ENCODE results near the gene DDX10. TPM values are rescaled to one million over a fixed set of nuclear protein-coding genes. Genes with fewer than 3 reads are reported as not detected.

Gene DDX10
- total RNA-seq, 1 experiment from 2014 or later: 72.2 TPM

DNA sequence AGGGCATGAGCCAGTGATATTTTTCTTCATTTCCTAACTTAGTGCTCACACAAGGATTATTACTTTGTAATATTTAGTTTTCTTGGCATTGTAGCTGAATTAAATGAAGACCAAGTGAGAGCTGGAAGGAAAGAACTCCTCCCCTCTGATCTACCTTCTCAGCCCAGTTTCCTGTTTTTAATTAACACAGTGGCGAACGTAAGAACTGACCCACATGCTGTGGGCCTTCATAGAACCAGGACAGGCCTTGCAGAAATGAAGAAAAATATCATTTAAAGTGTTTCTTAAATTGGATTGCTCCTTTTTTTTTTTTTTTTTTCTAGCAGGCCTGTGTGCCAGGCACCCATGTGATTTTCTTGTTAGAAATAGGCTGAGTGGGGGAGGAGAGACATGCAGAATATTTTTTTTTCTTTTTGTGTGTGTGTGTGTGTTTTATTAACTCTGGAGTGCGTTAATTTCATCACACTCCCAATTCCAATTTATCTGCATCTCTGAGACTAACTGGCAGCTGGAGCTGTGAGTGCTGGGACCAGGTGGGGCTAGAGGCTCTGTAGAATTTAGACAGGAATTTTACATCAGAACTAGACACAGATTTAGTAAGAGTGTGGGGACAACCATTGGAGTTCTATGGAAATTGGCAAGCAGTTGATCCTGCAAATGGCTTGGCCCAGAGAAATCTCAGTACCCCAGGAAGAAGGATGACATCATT is 320.5 kb downstream of the DDX10 start:
- Histone ChIP-seq H3K27ac (ENCODE audit: low read depth, low read length, poor library complexity, severe bottlenecking) (no peak overlapping the region), H3K36me3 (ENCODE audit: insufficient read depth, low read length, poor library complexity, severe bottlenecking) (no peaks in the 10 kb centered on the region), H3K9me3 (ENCODE audit: low read depth, low read length, poor library complexity, severe bottlenecking) (no peaks in the 10 kb centered on the region), H3K27me3 (replicated peaks; ENCODE audit: insufficient read depth, low read depth, low read length, poor library complexity) (no peaks in the 10 kb centered on the region), H3K4me3 (ENCODE audit: low read depth, low read length, poor library complexity, severe bottlenecking) (no peak overlapping the region), H3K4me1 (ENCODE audit: insufficient read depth, low read length, poor library complexity, severe bottlenecking) (no peaks in the 10 kb centered on the region)
- ChIA-PET CTCF (no interaction called here), POLR2A (ENCODE audit: low non-redundant PET) (no interaction called here)
- peak; percentile 10 for DNase-seq (ENCODE audit: low spot score)
- no peak for TF ChIP-seq EZH2 (IDR thresholded peaks at IDR 0.05; ENCODE audit: borderline replicate concordance, low read depth, low read length, poor library complexity, severe bottlenecking)
- TF ChIP-seq, protein P1, sequence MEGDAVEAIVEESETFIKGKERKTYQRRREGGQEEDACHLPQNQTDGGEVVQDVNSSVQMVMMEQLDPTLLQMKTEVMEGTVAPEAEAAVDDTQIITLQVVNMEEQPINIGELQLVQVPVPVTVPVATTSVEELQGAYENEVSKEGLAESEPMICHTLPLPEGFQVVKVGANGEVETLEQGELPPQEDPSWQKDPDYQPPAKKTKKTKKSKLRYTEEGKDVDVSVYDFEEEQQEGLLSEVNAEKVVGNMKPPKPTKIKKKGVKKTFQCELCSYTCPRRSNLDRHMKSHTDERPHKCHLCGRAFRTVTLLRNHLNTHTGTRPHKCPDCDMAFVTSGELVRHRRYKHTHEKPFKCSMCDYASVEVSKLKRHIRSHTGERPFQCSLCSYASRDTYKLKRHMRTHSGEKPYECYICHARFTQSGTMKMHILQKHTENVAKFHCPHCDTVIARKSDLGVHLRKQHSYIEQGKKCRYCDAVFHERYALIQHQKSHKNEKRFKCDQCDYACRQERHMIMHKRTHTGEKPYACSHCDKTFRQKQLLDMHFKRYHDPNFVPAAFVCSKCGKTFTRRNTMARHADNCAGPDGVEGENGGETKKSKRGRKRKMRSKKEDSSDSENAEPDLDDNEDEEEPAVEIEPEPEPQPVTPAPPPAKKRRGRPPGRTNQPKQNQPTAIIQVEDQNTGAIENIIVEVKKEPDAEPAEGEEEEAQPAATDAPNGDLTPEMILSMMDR (conservative IDR thresholded peaks at IDR 0.05; ENCODE audit: low read depth, low read length): no peak
- BruUV-seq (replicated peaks): no TSS peak
- intact Hi-C loops (cut with micrococcal nuclease; ENCODE audit: unreplicated experiment): no loop called here

DNA sequence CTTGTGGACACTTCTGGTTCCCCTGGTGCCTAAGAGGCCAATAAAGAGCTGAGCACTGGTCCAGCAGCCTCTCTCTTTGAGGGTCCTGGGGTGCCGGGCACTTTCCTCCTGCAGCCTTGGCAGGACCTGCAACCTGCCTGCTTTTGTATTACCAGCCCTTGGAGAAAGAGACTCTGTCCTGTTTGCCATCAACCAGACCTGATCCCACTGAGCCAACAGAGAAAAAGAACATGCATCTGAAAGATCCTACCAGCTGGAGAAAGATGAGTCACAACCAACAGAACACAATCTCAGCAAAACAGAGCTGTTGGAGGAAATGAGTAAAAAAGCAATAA is 321.0 kb downstream of the DDX10 start:
- Histone ChIP-seq H3K27me3 (replicated peaks; ENCODE audit: insufficient read depth, low read depth, low read length, poor library complexity) (no peaks in the 10 kb centered on the region), H3K4me1 (ENCODE audit: insufficient read depth, low read length, poor library complexity, severe bottlenecking) (no peaks in the 10 kb centered on the region), H3K36me3 (ENCODE audit: insufficient read depth, low read length, poor library complexity, severe bottlenecking) (no peaks in the 10 kb centered on the region), H3K4me3 (ENCODE audit: low read depth, low read length, poor library complexity, severe bottlenecking) (no peak overlapping the region), H3K9me3 (ENCODE audit: low read depth, low read length, poor library complexity, severe bottlenecking) (no peaks in the 10 kb centered on the region), H3K27ac (ENCODE audit: low read depth, low read length, poor library complexity, severe bottlenecking) (no peak overlapping the region)
- DNase-seq (ENCODE audit: low spot score): peak; percentile 64
- POLR2A ChIA-PET (ENCODE audit: low non-redundant PET): interaction anchor here (0.6 kb wide), 1 partner anchor 790 kb away, joined by 3 read pairs; no protein-coding TSS in a partner anchor
- TF ChIP-seq, protein P1 (conservative IDR thresholded peaks at IDR 0.05; ENCODE audit: low read depth, low read length): no peak
- TF ChIP-seq EZH2 (IDR thresholded peaks at IDR 0.05; ENCODE audit: borderline replicate concordance, low read depth, low read length, poor library complexity, severe bottlenecking): no peak
- intact Hi-C loops (cut with micrococcal nuclease; ENCODE audit: unreplicated experiment): no loop called here
- CTCF ChIA-PET: no interaction called here
- BruUV-seq (replicated peaks): no TSS peak

Other genes with a start within 250 kb of the DDX10 start
- 0.43 and 0.59 TPM in 2 replicates for gene C11orf65, start 197.5 kb upstream of the DDX10 start, total RNA-seq (2021)
- 75.7 and 81.2 TPM in 2 replicates for gene POGLUT3, start 166.7 kb upstream of the DDX10 start, total RNA-seq (2021)
- 0.26 and 0.39 TPM in 2 replicates for gene EXPH5, start 71.3 kb upstream of the DDX10 start, total RNA-seq (2021)

Measured in A673 (cell line).